ENCODE measurements around the gene NKX2-2. TPM values are rescaled to one million over a fixed set of nuclear protein-coding genes. Genes with fewer than 3 reads are reported as not detected.
A peak's percentile ranks its signal among the peaks of the same experiment; 100 is the strongest.

Gene NKX2-2
- total RNA-seq, result 1 to 10 TPM; 1.4 TPM
- long read RNA-seq, partial matches to known transcripts, result 0 of 1 reads
- long read RNA-seq, other reads (novel, unspliced or antisense), result 1 of 1 reads

- intact Hi-C loops (cut with DNase I, micrococcal nuclease), result no loop called here
- ATAC-seq, result no peak
- DNase-seq, result no peak
Measured at GRCh38 chr20:21513881-21514540, at the start of gene NKX2-2. Gene NKX2-2, minus strand, starts transcription at chr20:21514064. Its CDS starts 395 bp downstream, at chr20:21513669.

DNA sequence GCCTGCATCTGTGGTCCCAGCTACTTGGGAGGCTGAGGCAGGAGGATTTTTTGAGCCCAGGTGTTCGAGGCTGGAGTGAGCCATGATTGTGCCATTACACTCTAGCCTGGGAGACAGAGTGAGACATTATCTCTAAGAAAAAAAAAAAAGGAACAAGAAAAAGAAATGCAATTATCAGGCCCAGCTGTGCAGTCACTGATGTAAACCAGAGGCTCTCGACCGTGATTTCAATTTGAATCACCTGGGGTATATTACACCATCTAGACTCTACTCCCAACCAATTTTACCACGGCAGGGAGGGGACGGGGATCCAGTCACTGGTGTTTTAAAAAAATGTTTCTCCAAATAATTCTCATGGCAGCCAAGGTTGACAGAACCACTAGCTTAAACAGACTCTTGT, 48.8 kb upstream of the NKX2-2 start:
- DNase-seq (no peak), ATAC-seq (no peak)
- intact Hi-C loops (cut with DNase I, micrococcal nuclease), result no loop called here

- ATAC-seq (no peak), DNase-seq (no peak)
- intact Hi-C loops (cut with DNase I, micrococcal nuclease), result no loop called here
Measured at GRCh38 chr20:21559305-21559704, 45.4 kb upstream of the NKX2-2 start.

DNA sequence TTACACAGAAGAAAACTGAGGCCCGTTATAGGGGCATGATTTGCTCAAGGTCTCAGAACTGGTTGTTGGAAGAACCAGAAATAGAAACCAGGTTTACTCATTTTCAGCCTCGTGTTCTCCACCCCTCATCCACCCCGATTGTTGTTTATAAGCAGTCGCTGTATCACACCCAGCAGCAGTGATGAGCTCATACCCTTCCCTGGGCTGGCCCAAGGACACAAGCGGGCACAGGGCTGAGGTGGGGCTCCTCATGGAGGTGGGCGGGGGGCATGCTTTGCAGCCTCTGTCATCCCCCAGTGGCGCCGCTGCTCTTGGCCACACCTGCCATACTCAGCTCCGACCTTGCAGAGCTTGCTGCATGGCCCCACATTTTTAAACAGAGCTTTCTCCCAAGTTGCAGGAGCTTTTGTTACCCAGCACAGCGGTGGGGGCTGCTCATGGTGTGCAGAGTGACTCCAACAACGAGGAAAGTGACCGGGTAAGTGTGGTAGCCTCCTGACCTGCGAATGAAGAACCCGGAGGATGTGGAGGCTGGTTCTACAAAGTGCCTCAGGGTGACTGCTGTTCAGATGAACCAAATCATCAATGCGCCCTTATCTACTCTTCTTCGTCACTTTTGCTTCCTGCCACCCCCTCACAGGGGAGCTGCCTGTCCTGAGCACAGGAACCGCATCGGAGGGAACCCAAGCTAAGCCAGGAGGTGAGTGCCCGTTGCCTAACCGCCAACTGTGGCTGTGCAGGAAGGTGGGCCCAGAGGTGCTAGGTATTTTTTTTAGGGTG, 43.6 kb upstream of the NKX2-2 start:
- ATAC-seq, result no peak
- intact Hi-C loops (cut with DNase I, micrococcal nuclease), result no loop called here

DNA sequence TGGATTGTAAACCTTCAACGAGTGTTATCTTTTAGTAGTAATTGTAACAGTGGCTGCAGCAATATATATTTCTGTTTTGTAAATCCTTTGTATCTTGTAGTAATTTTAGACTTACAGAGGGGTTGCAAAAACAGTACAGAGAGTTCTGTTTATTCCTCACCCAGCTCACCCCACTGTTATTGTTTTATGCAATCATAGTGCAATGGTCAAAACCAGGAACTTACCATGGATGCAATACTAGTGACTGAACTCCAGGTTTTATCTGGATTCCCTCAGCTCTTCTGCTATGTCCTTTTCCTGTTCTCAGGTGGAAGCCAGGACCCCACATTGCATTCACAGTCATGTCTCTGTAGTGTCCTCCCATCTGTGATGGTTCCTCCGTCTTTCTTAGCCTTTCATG, 42.5 kb upstream of the NKX2-2 start:
- intact Hi-C loops (cut with DNase I, micrococcal nuclease), result no loop called here
- DNase-seq, result no peak
- no peak for ATAC-seq

More for the DNA sequence above, 43.6 kb upstream of the NKX2-2 start:
- DNase-seq, result no peak

DNA sequence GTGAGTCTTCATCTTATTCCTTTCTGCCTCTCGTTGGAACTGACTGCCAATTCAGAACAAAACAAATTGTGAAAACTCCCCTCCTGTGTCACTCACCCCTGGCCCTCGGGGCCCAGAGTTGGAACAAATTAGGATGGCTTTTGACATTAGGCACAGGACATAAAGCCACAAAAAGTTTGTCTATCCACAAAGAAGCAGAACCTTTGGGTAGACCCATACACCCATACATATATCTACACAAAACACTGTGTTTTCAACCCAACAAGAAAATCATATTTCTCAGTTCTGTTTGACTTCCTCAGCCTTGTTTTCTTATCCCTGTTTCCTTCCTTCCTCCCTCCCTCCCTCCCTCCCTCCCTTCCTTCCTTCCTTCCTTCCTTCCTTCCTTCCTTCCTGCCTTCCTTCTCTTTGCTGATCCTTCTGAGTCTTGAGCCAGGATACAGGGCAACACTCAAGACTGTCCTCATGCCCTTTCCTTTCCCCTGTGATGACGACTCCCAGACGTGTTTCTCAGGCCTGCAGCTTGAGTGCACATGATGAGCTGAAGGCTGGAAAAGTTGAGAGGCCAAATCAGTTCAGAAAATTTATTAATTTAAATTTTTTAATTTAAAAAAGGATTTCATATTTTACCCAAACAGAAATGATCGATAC, 41.7 kb upstream of the NKX2-2 start:
- intact Hi-C loops (cut with DNase I, micrococcal nuclease), result no loop called here
- ATAC-seq (no peak), DNase-seq (no peak)

DNA sequence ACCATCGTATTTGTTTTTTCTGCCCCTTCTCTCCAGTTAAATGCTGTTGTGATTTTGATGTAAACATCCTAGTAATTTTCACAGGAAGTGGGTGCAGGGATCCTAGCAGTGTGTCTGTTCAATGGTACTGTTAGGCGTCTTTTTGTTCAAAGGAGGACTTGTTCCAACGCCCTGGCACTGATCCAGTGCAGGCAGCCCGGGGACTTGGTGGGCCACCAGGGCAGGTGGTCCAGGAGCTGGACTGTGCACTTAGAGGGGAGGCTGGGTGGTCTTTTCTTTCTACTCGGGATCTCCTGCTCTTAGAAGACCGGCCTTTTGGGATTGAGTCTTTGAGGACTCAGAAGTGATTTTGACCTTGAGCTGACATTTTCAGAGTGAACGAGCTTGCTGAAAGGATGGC, 41.1 kb upstream of the NKX2-2 start:
- DNase-seq, result no peak
- intact Hi-C loops (cut with DNase I, micrococcal nuclease), result no loop called here
- no peak for ATAC-seq

GRCh38 chr20:21554376-21554890, 40.6 kb upstream of the NKX2-2 start:
- intact Hi-C loops (cut with DNase I, micrococcal nuclease), result no loop called here
- DNase-seq (no peak), ATAC-seq (no peak)

DNA sequence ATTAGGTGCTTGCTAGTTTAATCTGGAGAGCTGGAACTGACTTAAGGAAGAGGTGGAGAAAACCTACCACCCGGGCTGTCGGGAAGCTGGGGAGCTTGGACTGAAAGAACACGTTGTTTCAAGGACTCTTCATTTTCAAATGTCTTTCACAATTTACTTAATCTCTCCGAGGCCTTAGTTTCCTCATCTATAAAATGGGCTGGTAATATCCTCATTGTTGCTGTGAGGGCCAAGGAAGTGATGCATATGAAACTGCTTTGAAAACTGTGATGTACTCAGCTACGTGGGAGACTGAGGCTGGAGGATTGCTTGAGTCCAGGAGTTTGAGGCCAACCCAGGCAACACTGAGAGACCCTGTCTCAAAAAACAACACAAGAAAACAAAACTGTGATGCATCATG, 36.7 kb upstream of the NKX2-2 start:
- DNase-seq, result no peak
- intact Hi-C loops (cut with DNase I, micrococcal nuclease), result no loop called here
- no peak for ATAC-seq

DNA sequence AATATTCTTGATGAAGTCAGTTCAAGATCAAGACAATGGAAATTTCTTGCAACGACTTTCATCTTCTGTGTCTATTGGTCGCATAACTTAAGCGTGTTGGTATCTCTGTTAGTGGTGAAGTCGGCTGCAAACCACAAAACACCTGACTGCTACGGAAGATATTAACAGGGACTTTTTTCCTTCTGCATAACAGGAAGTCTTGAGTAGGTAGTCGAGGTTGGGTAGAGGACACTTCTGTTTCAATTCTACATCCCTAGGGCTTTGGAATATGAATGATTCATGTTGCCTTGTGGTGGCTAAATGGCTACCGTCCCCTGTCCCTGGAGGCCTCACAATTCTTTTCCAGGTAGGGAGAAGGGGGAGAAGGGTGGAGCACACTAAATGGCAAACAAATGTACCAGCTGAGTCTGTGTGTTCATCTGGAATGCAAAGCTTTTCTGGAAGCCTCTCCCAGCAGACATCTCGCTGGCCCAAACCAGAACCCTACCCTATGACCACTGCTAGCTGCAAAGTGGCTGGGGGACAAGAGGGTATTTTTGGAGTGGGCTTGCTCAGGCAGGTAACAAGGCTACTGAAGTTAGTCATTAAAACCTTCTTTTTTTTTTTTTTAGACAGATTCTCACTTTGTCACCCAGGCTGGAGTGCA, 34.6 kb upstream of the NKX2-2 start:
- no peak for ATAC-seq
- no peak for DNase-seq
- intact Hi-C loops (cut with DNase I, micrococcal nuclease), result no loop called here

- ATAC-seq (no peak), DNase-seq (no peak)
Measured at GRCh38 chr20:21546355-21546754, 32.5 kb upstream of the NKX2-2 start.

GRCh38 chr20:21539512-21539911, 25.6 kb upstream of the NKX2-2 start:
- intact Hi-C loops (cut with DNase I, micrococcal nuclease), result no loop called here
- DNase-seq (no peak), ATAC-seq (no peak)

More at GRCh38 chr20:21546355-21546754, 32.5 kb upstream of the NKX2-2 start:
- intact Hi-C loops (cut with DNase I, micrococcal nuclease), result no loop called here

- intact Hi-C loops (cut with DNase I, micrococcal nuclease), result no loop called here
- DNase-seq (no peak), ATAC-seq (no peak)
Measured at GRCh38 chr20:21534886-21535285, 21.0 kb upstream of the NKX2-2 start.

GRCh38 chr20:21534453-21534852, 20.6 kb upstream of the NKX2-2 start:
- ATAC-seq (peak; percentile 60), DNase-seq (no peak)
- intact Hi-C loops (cut with DNase I, micrococcal nuclease), result no loop called here

GRCh38 chr20:21529863-21530262, 16.0 kb upstream of the NKX2-2 start:
- intact Hi-C loops (cut with DNase I, micrococcal nuclease), result no loop called here

DNA sequence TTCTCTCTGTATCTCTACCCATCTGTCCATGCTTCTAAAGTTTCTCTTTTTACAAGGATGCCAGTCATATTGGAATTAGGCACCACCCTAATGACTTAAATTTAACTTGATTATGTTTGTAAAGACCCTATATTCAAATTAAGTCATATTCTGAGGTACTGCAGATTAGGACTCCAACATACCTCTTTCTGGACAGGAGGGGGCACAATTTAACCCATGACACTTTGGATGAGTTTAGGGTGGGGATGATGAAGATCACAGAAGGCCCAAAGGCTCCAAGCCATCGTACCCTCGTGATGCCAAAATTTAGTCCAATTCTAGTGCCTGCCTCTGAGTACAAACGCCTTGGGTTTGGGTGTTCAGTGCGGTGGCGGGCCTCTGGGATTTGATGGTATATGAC, 15.0 kb upstream of the NKX2-2 start:
- intact Hi-C loops (cut with DNase I, micrococcal nuclease), result no loop called here
- ATAC-seq, result no peak
- DNase-seq, result no peak

More at GRCh38 chr20:21529863-21530262, 16.0 kb upstream of the NKX2-2 start:
- ATAC-seq, result no peak
- no peak for DNase-seq

GRCh38 chr20:21527908-21528307, 14.0 kb upstream of the NKX2-2 start:
- intact Hi-C loops (cut with DNase I, micrococcal nuclease), result no loop called here
- ATAC-seq (no peak), DNase-seq (no peak)

DNA sequence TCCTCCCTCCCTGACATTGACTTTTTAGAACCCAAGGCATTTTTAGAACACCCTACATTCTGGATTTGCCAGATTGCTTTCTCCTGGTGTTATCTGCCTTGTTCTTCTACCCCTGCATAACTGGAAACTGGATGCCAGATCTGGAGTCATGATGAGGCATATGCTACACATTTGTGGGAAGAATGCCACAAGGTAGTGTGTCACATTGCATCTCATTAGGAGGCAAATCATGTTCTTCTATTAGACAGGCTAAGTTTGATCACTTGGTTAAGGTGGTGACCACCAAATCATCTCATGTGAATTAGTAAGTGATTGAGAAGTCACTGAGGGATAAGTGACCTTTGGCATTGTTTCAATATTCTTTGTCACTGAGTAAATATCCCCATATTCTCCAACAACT, 12.9 kb upstream of the NKX2-2 start:
- intact Hi-C loops (cut with DNase I, micrococcal nuclease), result no loop called here
- DNase-seq, result no peak
- ATAC-seq, result no peak

DNA sequence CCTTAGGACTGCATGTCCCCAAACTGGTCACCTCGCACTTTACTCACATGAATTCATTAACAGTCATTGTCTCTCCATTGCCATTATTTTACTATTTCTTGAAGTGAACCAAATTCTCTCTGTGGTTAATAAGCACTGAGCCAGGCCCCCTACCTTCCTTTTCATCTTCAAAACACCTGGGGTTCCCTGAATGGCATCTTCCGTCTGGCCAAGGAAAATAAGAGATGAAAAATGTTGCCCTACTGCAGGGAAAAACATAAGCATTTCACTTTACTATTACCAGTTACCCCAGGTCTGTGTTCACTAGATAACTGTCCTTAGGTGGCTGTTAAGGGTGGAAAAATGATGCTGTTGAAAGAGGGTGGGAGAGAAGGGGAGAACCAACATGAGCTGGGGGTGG, 10.0 kb upstream of the NKX2-2 start:
- intact Hi-C loops (cut with DNase I, micrococcal nuclease), result no loop called here
- DNase-seq, result no peak
- no peak for ATAC-seq
